GM12878 (cell line): ENCODE results near the gene SNAI1.

Source experiments
- BCL11A ChIP-seq: IDR thresholded peaks from 2 replicates; pipeline ENCODE4 v1.6.1; 2011; ENCODE audit warnings: low read depth, low read length
- DPF2 ChIP-seq: fragments of 450-650 bp; IDR thresholded peaks from 2 replicates; pipeline ENCODE4 v1.6.1; 2017; ENCODE audit warnings: mild to moderate bottlenecking
- EP300 ChIP-seq, 2 experiments: fragments of 150-350 bp in 1 of 2; IDR thresholded peaks; 2 replicates each; pipeline ENCODE4 v1.6.1; 2011 to 2012; ENCODE audit warnings: low read depth in 2 of 2, low read length in 2 of 2, borderline replicate concordance in 1 of 2, improper control_type of control experiment in 1 of 2, inconsistent platforms in 1 of 2; ENCODE audit not compliant: control insufficient read depth in 1 of 2
- EZH2 ChIP-seq: IDR thresholded peaks from 2 replicates; pipeline ENCODE4 v1.6.1; 2012; ENCODE audit warnings: low read depth, mild to moderate bottlenecking, control low read depth, inconsistent platforms, low read length, borderline replicate concordance; ENCODE audit not compliant: control insufficient read depth
- POLR2AphosphoS5 ChIP-seq: IDR thresholded peaks from 2 replicates; pipeline ENCODE4 v1.6.1; 2011; ENCODE audit warnings: mild to moderate bottlenecking, low read length, inconsistent platforms
- TARDBP ChIP-seq: IDR thresholded peaks from 2 replicates; pipeline ENCODE4 v1.6.1; 2016; ENCODE audit warnings: borderline replicate concordance
- ZNF687 ChIP-seq: fragments of 450-650 bp; IDR thresholded peaks from 2 replicates; pipeline ENCODE4 v1.6.1; 2017; ENCODE audit warnings: mild to moderate bottlenecking, moderate library complexity
- TF ChIP-seq, protein P1 (sequence below), 3 experiments: IDR thresholded peaks in 2 of 3; conservative IDR thresholded peaks in 1 of 3; 2 replicates each; pipeline ENCODE4 v1.5.1; 2011; ENCODE audit warnings: low read depth in 3 of 3, low read length in 3 of 3, mild to moderate bottlenecking in 3 of 3, control low read depth in 2 of 3, moderate library complexity in 2 of 3, inconsistent platforms in 1 of 3, mixed read lengths in 1 of 3; ENCODE audit not compliant: control insufficient read depth in 2 of 3, insufficient read depth in 1 of 3; ENCODE audit errors: extremely low read depth in 1 of 3
- TF ChIP-seq, protein P2 (sequence below): IDR thresholded peaks from 2 replicates; pipeline ENCODE4 v1.6.1; 2011; ENCODE audit warnings: low read depth, mild to moderate bottlenecking, low read length, moderate library complexity, borderline replicate concordance; ENCODE audit errors: extremely low read depth
- TF ChIP-seq, protein P3 (sequence below): fragments of 450-650 bp; IDR thresholded peaks from 2 replicates; pipeline ENCODE4 v1.6.1; 2017; ENCODE audit warnings: antibody characterized with exemption, mild to moderate bottlenecking, moderate library complexity

GRCh38 chr20:49961413-49961812 is 21.4 kb upstream of the SNAI1 start:
- no peak for TF ChIP-seq DPF2
- TF ChIP-seq, protein P1, sequence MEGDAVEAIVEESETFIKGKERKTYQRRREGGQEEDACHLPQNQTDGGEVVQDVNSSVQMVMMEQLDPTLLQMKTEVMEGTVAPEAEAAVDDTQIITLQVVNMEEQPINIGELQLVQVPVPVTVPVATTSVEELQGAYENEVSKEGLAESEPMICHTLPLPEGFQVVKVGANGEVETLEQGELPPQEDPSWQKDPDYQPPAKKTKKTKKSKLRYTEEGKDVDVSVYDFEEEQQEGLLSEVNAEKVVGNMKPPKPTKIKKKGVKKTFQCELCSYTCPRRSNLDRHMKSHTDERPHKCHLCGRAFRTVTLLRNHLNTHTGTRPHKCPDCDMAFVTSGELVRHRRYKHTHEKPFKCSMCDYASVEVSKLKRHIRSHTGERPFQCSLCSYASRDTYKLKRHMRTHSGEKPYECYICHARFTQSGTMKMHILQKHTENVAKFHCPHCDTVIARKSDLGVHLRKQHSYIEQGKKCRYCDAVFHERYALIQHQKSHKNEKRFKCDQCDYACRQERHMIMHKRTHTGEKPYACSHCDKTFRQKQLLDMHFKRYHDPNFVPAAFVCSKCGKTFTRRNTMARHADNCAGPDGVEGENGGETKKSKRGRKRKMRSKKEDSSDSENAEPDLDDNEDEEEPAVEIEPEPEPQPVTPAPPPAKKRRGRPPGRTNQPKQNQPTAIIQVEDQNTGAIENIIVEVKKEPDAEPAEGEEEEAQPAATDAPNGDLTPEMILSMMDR (IDR thresholded peaks at IDR 0.05 in 2 of 3, conservative IDR thresholded peaks at IDR 0.05 in 1 of 3; ENCODE audit: control insufficient read depth in 2 of 3, extremely low read depth in 1 of 3, insufficient read depth in 1 of 3, low read depth in 3 of 3, low read length in 3 of 3), result no peak
- no peak for TF ChIP-seq BCL11A
- no peak for TF ChIP-seq POLR2AphosphoS5
- no peak for TF ChIP-seq ZNF687
- TF ChIP-seq EZH2, result no peak
- TF ChIP-seq, protein P2, sequence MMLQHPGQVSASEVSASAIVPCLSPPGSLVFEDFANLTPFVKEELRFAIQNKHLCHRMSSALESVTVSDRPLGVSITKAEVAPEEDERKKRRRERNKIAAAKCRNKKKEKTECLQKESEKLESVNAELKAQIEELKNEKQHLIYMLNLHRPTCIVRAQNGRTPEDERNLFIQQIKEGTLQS, result no peak
- TF ChIP-seq, protein P3, sequence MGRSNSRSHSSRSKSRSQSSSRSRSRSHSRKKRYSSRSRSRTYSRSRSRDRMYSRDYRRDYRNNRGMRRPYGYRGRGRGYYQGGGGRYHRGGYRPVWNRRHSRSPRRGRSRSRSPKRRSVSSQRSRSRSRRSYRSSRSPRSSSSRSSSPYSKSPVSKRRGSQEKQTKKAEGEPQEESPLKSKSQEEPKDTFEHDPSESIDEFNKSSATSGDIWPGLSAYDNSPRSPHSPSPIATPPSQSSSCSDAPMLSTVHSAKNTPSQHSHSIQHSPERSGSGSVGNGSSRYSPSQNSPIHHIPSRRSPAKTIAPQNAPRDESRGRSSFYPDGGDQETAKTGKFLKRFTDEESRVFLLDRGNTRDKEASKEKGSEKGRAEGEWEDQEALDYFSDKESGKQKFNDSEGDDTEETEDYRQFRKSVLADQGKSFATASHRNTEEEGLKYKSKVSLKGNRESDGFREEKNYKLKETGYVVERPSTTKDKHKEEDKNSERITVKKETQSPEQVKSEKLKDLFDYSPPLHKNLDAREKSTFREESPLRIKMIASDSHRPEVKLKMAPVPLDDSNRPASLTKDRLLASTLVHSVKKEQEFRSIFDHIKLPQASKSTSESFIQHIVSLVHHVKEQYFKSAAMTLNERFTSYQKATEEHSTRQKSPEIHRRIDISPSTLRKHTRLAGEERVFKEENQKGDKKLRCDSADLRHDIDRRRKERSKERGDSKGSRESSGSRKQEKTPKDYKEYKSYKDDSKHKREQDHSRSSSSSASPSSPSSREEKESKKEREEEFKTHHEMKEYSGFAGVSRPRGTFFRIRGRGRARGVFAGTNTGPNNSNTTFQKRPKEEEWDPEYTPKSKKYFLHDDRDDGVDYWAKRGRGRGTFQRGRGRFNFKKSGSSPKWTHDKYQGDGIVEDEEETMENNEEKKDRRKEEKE, result no peak
- TF ChIP-seq EP300 (IDR thresholded peaks at IDR 0.05; ENCODE audit: borderline replicate concordance in 1 of 2, control insufficient read depth in 1 of 2, low read depth in 2 of 2, low read length in 2 of 2), result no peak
- no peak for TF ChIP-seq TARDBP
